ENCODE results near the gene PPFIBP2. TPM values are rescaled to one million over a fixed set of nuclear protein-coding genes. Genes with fewer than 3 reads are reported as not detected.

The PPFIBP2 gene
- total RNA-seq, 1 donor from 2014 or later = 15.0 TPM

GRCh38 chr11:7534042-7534378 is 20.2 kb downstream of the PPFIBP2 start:
- H3K27me3 ChIP-seq (ENCODE audit: control insufficient read depth, insufficient read depth, low read length) = no peaks in the 10 kb centered on the region
- H3K4me3 ChIP-seq (ENCODE audit: low read depth, low read length) = no peak overlapping the region
- DNase-seq (ENCODE audit: low read depth) (no peak), FAIRE-seq (peak; percentile 60)
- H3K36me3 ChIP-seq (ENCODE audit: control insufficient read depth, insufficient read depth, low read length) = no peaks in the 10 kb centered on the region
- no peak for TF ChIP-seq CTCF (IDR thresholded peaks at IDR 0.05; ENCODE audit: insufficient read depth, low read length, severe bottlenecking)

- peak; percentile 32 for TF ChIP-seq CTCF (IDR thresholded peaks at IDR 0.05; ENCODE audit: insufficient read depth, low read length, severe bottlenecking)
- FAIRE-seq = no peak
Observed at GRCh38 chr11:7536100-7536499, 22.3 kb downstream of the PPFIBP2 start.

GRCh38 chr11:7537265-7537664 is 23.5 kb downstream of the PPFIBP2 start:
- Histone ChIP-seq H3K4me3 (ENCODE audit: low read depth, low read length) (no peak overlapping the region), H3K36me3 (ENCODE audit: control insufficient read depth, insufficient read depth, low read length) (no peaks in the 10 kb centered on the region), H3K27me3 (ENCODE audit: control insufficient read depth, insufficient read depth, low read length) (no peaks in the 10 kb centered on the region)
- TF ChIP-seq CTCF (IDR thresholded peaks at IDR 0.05; ENCODE audit: insufficient read depth, low read length, severe bottlenecking) = no peak
- DNase-seq (ENCODE audit: low read depth) (no peak), FAIRE-seq (no peak)

More at GRCh38 chr11:7536100-7536499, 22.3 kb downstream of the PPFIBP2 start:
- DNase-seq (ENCODE audit: low read depth) = no peak
- no peaks in the 10 kb centered on the region for H3K36me3 ChIP-seq (ENCODE audit: control insufficient read depth, insufficient read depth, low read length)
- H3K27me3 ChIP-seq (ENCODE audit: control insufficient read depth, insufficient read depth, low read length) = no peaks in the 10 kb centered on the region
- H3K4me3 ChIP-seq (ENCODE audit: low read depth, low read length) = no peak overlapping the region

GRCh38 chr11:7538031-7538430 is 24.2 kb downstream of the PPFIBP2 start:
- Histone ChIP-seq H3K36me3 (ENCODE audit: control insufficient read depth, insufficient read depth, low read length) (no peaks in the 10 kb centered on the region), H3K4me3 (ENCODE audit: low read depth, low read length) (no peak overlapping the region), H3K27me3 (ENCODE audit: control insufficient read depth, insufficient read depth, low read length) (no peaks in the 10 kb centered on the region)
- DNase-seq (ENCODE audit: low read depth) = no peak
- FAIRE-seq = no peak
- no peak for TF ChIP-seq CTCF (IDR thresholded peaks at IDR 0.05; ENCODE audit: insufficient read depth, low read length, severe bottlenecking)

- Histone ChIP-seq H3K36me3 (ENCODE audit: control insufficient read depth, insufficient read depth, low read length) (no peaks in the 10 kb centered on the region), H3K27me3 (ENCODE audit: control insufficient read depth, insufficient read depth, low read length) (no peaks in the 10 kb centered on the region), H3K4me3 (ENCODE audit: low read depth, low read length) (no peak overlapping the region)
- TF ChIP-seq CTCF (IDR thresholded peaks at IDR 0.05; ENCODE audit: insufficient read depth, low read length, severe bottlenecking) = no peak
- DNase-seq (ENCODE audit: low read depth) = peak; percentile 44
- FAIRE-seq = peak; percentile 36
Observed at GRCh38 chr11:7538466-7539454, 25.0 kb downstream of the PPFIBP2 start.

Data from bronchial epithelial cell (primary cell).